Ureter (tissue), 1 donor: ENCODE data around the gene TAF15. TPM values are rescaled to one million over a fixed set of nuclear protein-coding genes. Genes with fewer than 3 reads are reported as not detected.

Source experiments
- DNase-seq: peaks from one replicate; pipeline ENCODE4 v3.0.0-alpha.2; 2020; ENCODE audit warnings: low spot score
- total RNA-seq: library from RNA; stranded (reverse); gene quantifications from one replicate; pipeline ENCODE4 v1.2.4, GENCODE V29; 2023
- donor health status: DM: yes; HTN: yes; CAD: no.

The TAF15 gene
- total RNA-seq = 269 TPM

DNA sequence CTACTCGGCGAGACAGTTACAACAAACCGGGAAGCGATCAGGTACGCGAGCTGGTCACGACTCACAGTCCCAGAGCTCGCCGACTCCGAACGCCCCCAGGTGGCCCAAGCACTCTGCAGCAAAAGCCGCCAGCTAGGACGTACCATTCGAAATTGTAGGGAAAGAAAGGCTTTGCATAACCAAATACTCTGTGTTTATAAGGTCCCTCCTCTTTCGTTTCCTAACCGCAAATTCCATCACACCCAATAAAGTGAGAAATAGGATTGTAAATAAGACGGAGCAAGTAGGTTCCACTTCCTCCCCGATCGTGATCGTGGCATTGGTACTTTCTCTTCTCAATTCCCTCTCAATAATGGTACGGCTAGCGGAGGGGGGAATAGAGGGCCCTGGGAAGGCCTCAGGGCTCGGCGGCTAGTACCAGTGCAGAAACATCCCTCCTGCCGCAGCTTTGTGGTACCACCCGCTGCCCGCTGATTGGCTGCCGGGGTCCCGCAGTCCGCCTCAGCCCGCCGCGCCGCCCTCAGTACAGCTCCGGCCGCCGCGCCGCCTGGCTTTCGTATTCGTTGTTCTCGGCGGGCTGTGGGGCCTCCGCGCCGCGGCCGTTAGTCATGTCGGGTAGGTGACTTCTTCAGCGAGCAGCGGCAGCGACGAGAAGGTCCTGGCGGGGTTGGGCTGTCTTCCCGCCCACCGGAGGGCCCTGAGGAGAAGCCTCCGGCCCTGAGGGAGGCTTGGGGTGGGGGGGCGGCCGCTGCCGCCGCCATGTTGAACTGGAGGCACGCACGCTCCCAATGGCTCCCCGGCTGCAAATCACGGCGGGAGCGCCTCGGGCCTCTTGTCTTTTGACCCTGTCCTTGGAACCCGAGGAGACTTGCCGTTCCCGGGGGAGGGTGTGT, at the start of gene TAF15:
TSS of gene TAF15 (plus strand) at position 523 of the 893 bp plus-strand sequence. CDS start at position 609, 86 bp downstream.
- DNase-seq = peak; percentile 96

- DNase-seq = no peak
Measured at GRCh38 chr17:35760587-35760986, 48.7 kb upstream of the TAF15 start, which contains the start of gene C17orf50. TSS of gene C17orf50 (plus strand) at chr17:35760887. CDS start at chr17:35760942, 55 bp downstream.

DNA sequence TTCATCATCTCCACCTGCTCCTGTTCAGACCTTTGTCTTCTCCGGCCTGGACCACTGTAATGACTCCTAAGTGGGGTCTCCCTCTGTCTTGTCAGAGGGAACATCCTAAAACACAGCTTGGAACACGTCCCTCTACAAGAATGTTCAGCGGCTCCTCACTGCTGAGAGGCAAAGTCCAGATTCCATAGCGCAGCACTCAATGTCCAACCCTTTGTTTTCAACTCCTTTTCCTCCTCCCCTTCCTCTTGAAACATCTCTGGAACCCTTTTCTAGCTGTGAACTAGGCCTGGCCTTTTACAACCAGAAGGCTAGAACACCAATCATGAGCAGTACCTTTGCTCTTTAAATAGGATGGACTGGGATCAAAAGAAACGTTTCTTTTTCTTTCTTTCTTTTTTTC, 47.7 kb upstream of the TAF15 start:
- no peak for DNase-seq

DNA sequence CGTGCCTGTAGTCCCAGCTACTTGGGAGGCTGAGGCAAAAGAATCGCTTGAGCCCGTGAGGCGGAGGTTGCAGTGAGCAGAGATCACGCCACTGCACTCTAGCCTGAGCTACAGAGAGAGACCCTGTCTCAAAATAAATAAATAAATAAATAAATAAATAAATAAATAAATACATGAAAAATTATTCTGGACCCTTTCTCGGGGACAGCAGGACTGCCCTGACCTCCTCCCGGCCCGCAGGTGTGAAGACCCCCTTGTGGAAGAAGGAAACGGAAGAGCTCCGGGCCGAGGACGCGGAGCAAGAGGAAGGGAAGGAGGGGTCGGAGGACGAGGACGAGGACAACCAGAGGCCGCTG, 45.5 kb upstream of the TAF15 start:
- no peak for DNase-seq

DNA sequence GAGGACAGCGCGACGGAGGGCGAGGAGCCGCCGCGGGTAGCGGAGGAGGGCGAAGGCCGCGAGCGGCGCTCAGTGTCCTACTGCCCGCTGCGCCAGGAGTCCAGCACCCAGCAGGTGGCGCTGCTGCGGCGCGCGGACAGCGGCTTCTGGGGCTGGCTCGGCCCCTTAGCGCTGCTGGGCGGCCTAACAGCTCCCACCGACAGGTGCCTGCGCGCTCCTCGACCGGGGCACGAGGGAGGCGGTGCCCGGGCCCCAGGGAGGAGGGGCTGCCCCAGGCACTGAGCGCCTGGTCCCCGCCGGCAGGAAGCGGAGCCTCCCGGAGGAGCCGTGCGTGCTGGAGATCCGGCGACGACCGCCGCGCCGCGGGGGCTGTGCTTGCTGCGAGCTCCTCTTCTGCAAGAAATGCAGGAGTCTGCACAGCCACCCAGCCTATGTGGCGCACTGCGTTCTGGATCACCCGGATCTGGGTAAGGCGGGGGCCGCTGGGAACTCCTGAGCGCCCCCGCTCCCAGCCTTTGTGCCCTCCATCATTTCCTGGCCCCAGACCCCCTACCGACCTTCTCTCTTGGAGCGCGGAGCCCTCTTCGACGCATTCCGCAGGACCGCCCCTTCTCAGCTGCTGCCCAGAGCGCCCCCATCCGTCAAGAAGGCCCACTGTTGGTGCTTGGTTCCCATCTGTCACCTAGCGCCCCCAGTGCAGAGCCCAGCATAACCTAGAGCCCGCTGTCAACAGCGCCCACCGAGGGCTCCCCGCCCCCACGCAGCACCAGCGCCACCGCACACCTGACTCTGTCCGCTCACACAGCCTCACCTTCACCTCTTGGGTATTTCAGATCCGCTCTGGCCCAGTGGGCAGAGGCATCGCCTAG, 44.9 kb upstream of the TAF15 start:
- DNase-seq = peak; percentile 87

GRCh38 chr17:35765086-35765710, 44.1 kb upstream of the TAF15 start:
- no peak for DNase-seq

- DNase-seq = no peak
Measured at GRCh38 chr17:35765756-35766488, 43.4 kb upstream of the TAF15 start.

GRCh38 chr17:35766489-35766877, 42.8 kb upstream of the TAF15 start:
- no peak for DNase-seq

- no peak for DNase-seq
Measured at GRCh38 chr17:35766903-35767510, 42.3 kb upstream of the TAF15 start.

GRCh38 chr17:35768797-35769196, 40.5 kb upstream of the TAF15 start:
- DNase-seq = no peak

DNA sequence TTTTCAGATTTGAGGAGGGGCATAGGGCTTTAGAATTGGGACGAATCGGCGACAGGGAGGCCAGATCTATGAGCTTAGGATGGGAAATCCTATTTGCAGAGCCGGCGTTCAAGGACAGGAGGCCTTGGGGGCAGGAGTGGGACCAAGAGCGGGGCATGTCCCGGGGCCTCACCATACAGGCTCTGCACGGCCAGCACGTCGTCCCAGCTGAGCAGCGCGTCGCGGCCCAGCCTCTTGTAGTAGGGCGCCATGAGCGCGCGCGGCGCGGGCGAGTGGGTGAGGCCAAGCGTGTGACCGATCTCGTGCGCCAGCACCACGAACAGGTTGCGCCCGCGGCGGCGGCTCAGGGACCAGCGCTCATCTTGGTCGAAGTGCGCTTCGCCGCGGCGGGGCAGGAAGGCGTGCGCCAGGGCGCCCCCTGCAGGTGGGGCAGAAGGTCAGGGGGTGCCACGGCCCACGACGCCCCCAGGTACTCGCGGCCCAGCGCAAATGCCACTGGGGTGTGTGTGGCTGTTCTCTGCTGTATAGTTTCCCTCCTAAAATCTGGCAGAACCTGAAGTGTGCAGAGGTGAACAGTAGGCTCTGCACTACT, 39.3 kb upstream of the TAF15 start:
- DNase-seq = no peak

GRCh38 chr17:35773129-35773528, 36.2 kb upstream of the TAF15 start:
- no peak for DNase-seq

GRCh38 chr17:35773679-35774425, 35.4 kb upstream of the TAF15 start:
- DNase-seq = no peak

GRCh38 chr17:35774499-35774898, 34.8 kb upstream of the TAF15 start:
- DNase-seq = peak; percentile 84

DNA sequence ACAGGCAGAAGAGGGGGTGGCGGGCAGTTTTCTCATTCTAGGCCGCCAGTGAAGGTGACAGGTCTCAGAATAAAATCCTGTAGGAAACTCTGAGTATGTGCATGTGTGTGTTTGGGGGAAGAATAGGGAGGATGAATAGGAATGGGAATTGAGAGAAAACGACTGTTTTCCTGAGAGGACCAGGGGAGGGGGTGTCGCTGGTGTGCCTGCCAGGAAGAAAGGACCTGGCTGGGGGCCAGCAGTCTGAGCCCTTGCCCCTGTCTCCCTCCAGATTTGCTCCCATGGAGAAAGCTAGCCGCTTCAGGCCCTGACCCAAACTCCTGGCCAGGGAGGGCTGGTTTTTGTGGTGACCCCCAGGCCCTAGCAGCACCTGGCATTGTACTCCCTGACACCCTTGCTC, 34.2 kb upstream of the TAF15 start:
- no peak for DNase-seq

DNA sequence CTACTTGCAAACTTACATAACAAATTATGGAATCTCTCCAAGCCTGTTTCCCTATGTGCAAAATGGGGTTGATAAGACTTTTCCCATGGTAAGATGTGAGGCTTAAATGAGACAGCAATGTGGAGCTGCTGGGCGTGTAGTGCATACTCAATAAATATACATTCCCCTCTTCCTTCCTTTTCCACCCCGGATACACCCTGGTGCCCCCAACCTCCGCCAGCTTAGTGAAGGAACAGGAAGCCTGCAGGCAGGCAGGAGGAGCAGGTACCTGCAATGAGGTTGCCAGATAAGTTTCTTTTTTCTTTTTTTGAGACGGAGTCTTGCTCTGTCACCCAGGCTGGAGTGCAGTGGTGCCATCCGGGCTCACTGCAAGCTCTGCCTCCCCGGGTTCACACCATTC, 33.7 kb upstream of the TAF15 start:
- no peak for DNase-seq

GRCh38 chr17:35778641-35779196, 30.6 kb upstream of the TAF15 start:
- no peak for DNase-seq

DNA sequence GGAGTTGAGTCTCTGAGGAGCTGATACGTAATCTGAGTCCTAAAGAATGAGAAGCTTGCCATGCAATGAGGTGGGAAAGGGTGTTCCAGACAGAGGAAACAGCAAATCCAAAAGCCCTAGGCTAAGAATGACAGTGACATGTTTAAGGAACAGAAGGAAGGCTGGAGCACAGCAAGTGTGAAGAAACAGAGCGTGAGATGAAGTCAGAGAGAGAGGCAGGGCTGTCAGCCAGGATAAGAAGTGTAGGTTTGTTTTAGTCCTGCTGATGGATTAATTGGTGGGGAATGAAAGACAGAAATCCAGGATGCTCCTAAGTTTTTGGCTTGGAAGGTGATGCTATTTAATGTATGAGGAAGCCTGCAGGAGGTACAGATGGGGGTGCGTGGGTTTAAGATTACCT, 28.3 kb upstream of the TAF15 start:
- DNase-seq = no peak

DNA sequence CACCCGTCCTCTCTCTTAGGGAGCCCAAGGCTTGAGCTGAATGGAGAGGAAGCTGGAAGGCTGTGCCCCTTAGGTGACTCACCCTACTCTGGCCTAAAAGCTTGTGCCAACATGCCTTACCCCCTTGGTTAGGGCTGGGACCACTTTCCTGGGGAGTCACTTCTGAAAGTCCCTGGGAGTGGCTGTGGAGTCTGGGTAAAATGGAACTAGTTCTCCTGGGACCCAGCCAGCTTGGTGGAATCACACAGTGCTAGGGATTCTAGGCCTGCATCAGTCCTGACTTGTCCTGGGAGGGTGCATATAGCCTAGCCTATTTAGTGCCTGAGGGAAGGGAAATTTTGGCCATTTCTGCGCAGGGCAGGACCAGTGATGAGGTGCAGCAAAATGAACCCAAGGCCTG, 24.4 kb upstream of the TAF15 start:
- DNase-seq = peak; percentile 72
